ENCODE results near the gene GPC3. TPM values are rescaled to one million over a fixed set of nuclear protein-coding genes. Genes with fewer than 3 reads are reported as not detected.

The GPC3 gene
- total RNA-seq, 4 donors from 2014 or later, result 4.9 to 10.9 (median 9.2) TPM

- Histone ChIP-seq H3K27ac (no peak overlapping the region), H3K9me3 (no peaks in the 10 kb centered on the region), H3K36me3 (no peaks in the 10 kb centered on the region), H3K4me3 (no peak overlapping the region), H3K27me3 (no peaks in the 10 kb centered on the region), H3K4me1 (no peaks in the 10 kb centered on the region)
- TF ChIP-seq EP300 (IDR thresholded peaks at IDR 0.05), result no peak
- TF ChIP-seq, protein P1, sequence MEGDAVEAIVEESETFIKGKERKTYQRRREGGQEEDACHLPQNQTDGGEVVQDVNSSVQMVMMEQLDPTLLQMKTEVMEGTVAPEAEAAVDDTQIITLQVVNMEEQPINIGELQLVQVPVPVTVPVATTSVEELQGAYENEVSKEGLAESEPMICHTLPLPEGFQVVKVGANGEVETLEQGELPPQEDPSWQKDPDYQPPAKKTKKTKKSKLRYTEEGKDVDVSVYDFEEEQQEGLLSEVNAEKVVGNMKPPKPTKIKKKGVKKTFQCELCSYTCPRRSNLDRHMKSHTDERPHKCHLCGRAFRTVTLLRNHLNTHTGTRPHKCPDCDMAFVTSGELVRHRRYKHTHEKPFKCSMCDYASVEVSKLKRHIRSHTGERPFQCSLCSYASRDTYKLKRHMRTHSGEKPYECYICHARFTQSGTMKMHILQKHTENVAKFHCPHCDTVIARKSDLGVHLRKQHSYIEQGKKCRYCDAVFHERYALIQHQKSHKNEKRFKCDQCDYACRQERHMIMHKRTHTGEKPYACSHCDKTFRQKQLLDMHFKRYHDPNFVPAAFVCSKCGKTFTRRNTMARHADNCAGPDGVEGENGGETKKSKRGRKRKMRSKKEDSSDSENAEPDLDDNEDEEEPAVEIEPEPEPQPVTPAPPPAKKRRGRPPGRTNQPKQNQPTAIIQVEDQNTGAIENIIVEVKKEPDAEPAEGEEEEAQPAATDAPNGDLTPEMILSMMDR (IDR thresholded peaks at IDR 0.05), result no peak
- DNase-seq (ENCODE audit: low spot score in 2 of 2), result no peak
Observed at GRCh38 chrX:133654811-133655210, 330.6 kb downstream of the GPC3 start.

GRCh38 chrX:133653358-133653757, 332.0 kb downstream of the GPC3 start:
- no peak overlapping the region for H3K4me3 ChIP-seq

DNA sequence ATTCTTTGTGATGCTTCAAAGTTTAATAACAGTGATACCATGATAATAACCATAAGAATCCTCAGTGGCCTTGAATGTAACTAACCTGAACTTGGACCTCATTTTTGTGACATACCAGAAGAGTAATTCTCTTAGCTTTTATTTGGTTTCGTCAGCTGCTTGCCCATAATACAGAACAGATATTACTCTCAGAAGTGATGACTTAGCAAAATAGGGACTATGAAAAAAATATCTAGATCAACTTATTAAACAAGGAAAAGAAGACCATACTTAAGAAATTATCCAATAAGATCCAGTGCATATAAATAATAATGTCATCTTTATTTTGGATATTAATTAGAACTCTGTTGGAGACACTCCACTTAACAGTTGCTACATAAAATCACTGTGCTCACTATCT, 333.2 kb downstream of the GPC3 start:
- no peak for TF ChIP-seq POLR2A (IDR thresholded peaks at IDR 0.05)
- no peak for TF ChIP-seq POLR2AphosphoS5 (IDR thresholded peaks at IDR 0.05)
- TF ChIP-seq EP300 (IDR thresholded peaks at IDR 0.05), result no peak
- TF ChIP-seq, protein P1 (IDR thresholded peaks at IDR 0.05), result no peak
- no peaks in the 10 kb centered on the region for H3K9me3 ChIP-seq
- WGBS, result 89% methylated on average over 1 of the region's 1 CpG
- DNase-seq (ENCODE audit: low spot score in 2 of 2), result no peak
- no peak overlapping the region for H3K27ac ChIP-seq
- no peaks in the 10 kb centered on the region for H3K36me3 ChIP-seq
- no peaks in the 10 kb centered on the region for H3K27me3 ChIP-seq
- no peak overlapping the region for H3K4me3 ChIP-seq
- H3K4me1 ChIP-seq, result no peaks in the 10 kb centered on the region

More at GRCh38 chrX:133653358-133653757, 332.0 kb downstream of the GPC3 start:
- Histone ChIP-seq H3K9me3 (no peaks in the 10 kb centered on the region), H3K36me3 (no peaks in the 10 kb centered on the region), H3K27ac (no peak overlapping the region), H3K4me1 (no peaks in the 10 kb centered on the region), H3K27me3 (no peaks in the 10 kb centered on the region)
- DNase-seq (ENCODE audit: low spot score in 2 of 2), result no peak
- TF ChIP-seq, protein P1 (IDR thresholded peaks at IDR 0.05), result no peak
- no peak for TF ChIP-seq POLR2A (IDR thresholded peaks at IDR 0.05)
- no peak for TF ChIP-seq EP300 (IDR thresholded peaks at IDR 0.05)
- TF ChIP-seq POLR2AphosphoS5 (IDR thresholded peaks at IDR 0.05), result no peak
- 70% methylated on average over 2 of the region's 2 CpGs for WGBS

- Histone ChIP-seq H3K4me3 (no peak overlapping the region), H3K9me3 (no peaks in the 10 kb centered on the region), H3K27ac (no peak overlapping the region), H3K4me1 (no peaks in the 10 kb centered on the region), H3K27me3 (no peaks in the 10 kb centered on the region), H3K36me3 (no peaks in the 10 kb centered on the region)
- DNase-seq (ENCODE audit: low spot score in 2 of 2), result no peak
- 41% methylated on average over 1 of the region's 1 CpG for WGBS
- TF ChIP-seq POLR2AphosphoS5 (IDR thresholded peaks at IDR 0.05) (no peak), EP300 (IDR thresholded peaks at IDR 0.05) (no peak), POLR2A (IDR thresholded peaks at IDR 0.05) (no peak)
- TF ChIP-seq, protein P1 (IDR thresholded peaks at IDR 0.05), result no peak
Observed at GRCh38 chrX:133650239-133650638, 335.2 kb downstream of the GPC3 start.

DNA sequence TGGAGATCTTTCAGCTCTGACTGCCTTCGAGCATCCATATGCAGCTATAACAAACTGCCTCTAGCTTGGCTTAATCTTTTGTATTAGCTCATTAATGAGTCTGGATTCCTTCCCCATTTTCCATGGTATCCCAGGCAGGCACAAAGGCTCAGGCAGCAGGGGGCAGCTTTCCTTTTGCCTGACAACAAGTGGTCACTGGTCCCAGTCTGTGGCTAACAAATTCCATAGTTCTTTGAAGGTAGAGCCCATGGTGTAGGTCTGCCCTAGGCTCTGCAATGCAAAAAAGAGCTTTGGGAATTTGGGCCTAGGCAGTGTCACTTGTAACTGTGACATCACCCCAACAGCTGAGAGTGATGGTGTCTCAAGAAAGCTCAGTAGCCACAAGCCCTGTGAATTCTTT, 335.7 kb downstream of the GPC3 start:
- no peaks in the 10 kb centered on the region for H3K27me3 ChIP-seq
- no peak for TF ChIP-seq EP300 (IDR thresholded peaks at IDR 0.05)
- TF ChIP-seq, protein P1 (IDR thresholded peaks at IDR 0.05), result no peak
- TF ChIP-seq POLR2A (IDR thresholded peaks at IDR 0.05), result no peak
- 76% methylated on average over 1 of the region's 1 CpG for WGBS

More for the DNA sequence above, 335.7 kb downstream of the GPC3 start:
- Histone ChIP-seq H3K4me3 (no peak overlapping the region), H3K4me1 (no peaks in the 10 kb centered on the region), H3K27ac (no peak overlapping the region), H3K36me3 (no peaks in the 10 kb centered on the region), H3K9me3 (no peaks in the 10 kb centered on the region)
- no peak for DNase-seq (ENCODE audit: low spot score in 2 of 2)

All from suprapubic skin (tissue), 4 donors.